RWPE2 (cell line): ENCODE data around the gene TENT5C.

Experiments
- ATAC-seq: fragments of 200-7000 bp; cut with Tn5 transposase; 3 replicates; pipeline ENCODE4 v1.9.1; 2021; ENCODE audit warnings: low read depth
- DNase-seq: peaks from one replicate; pipeline ENCODE4 v3.0.0-alpha.2; 2020; ENCODE audit warnings: low spot score
- H3K27ac ChIP-seq: fragments of 450-650 bp; 2 replicates; pipeline ENCODE4 v1.5.1; 2017; ENCODE audit warnings: mild to moderate bottlenecking; ENCODE audit not compliant: poor library complexity, severe bottlenecking
- H3K27me3 ChIP-seq: fragments of 250-450 bp; sonication (Bioruptor Pico); 2 replicates; pipeline ENCODE4 v1.5.1; 2021; ENCODE audit warnings: mild to moderate bottlenecking, moderate library complexity; ENCODE audit not compliant: insufficient read depth, poor library complexity, severe bottlenecking
- H3K36me3 ChIP-seq: fragments of 250-450 bp; sonication (Bioruptor Pico); 2 replicates; pipeline ENCODE4 v1.5.1; 2020; ENCODE audit warnings: low read depth, mild to moderate bottlenecking, moderate library complexity
- H3K4me1 ChIP-seq: fragments of 250-450 bp; sonication (Bioruptor Pico); 2 replicates; pipeline ENCODE4 v1.5.1; 2021; ENCODE audit warnings: mild to moderate bottlenecking, moderate library complexity; ENCODE audit not compliant: insufficient read depth, poor library complexity, severe bottlenecking
- H3K4me3 ChIP-seq: fragments of 250-450 bp; sonication (Bioruptor Pico); 2 replicates; pipeline ENCODE4 v1.5.1; 2021; ENCODE audit warnings: mild to moderate bottlenecking, moderate library complexity; ENCODE audit not compliant: severe bottlenecking
- H3K9me3 ChIP-seq: fragments of 250-450 bp; sonication (Bioruptor Pico); 2 replicates; pipeline ENCODE4 v1.5.1; 2021; ENCODE audit warnings: mild to moderate bottlenecking, moderate library complexity; ENCODE audit not compliant: severe bottlenecking
- CTCF ChIP-seq: fragments of 450-650 bp; IDR thresholded peaks from one replicate; pipeline ENCODE4 v1.5.1; 2017; ENCODE audit warnings: mild to moderate bottlenecking, moderate library complexity; ENCODE audit not compliant: poor library complexity, severe bottlenecking

Gene TENT5C

GRCh38 chr1:117653195-117653594 is 47.3 kb downstream of the TENT5C start:
- DNase-seq (no peak), ATAC-seq (no peak)
- Histone ChIP-seq H3K4me3 (no peak overlapping the region), H3K9me3 (no peaks in the 10 kb centered on the region), H3K4me1 (peaks cover 14% of the 10 kb centered on the region), H3K36me3 (no peaks in the 10 kb centered on the region), H3K27ac (no peak overlapping the region), H3K27me3 (no peaks in the 10 kb centered on the region)
- no peak for TF ChIP-seq CTCF

GRCh38 chr1:117653732-117654492 is 48.1 kb downstream of the TENT5C start:
- ATAC-seq (no peak), DNase-seq (no peak)
- no peak for TF ChIP-seq CTCF
- Histone ChIP-seq H3K4me3 (no peak overlapping the region), H3K9me3 (no peaks in the 10 kb centered on the region), H3K4me1 (peaks cover 14% of the 10 kb centered on the region), H3K27ac (no peak overlapping the region), H3K27me3 (no peaks in the 10 kb centered on the region), H3K36me3 (no peaks in the 10 kb centered on the region)

DNA sequence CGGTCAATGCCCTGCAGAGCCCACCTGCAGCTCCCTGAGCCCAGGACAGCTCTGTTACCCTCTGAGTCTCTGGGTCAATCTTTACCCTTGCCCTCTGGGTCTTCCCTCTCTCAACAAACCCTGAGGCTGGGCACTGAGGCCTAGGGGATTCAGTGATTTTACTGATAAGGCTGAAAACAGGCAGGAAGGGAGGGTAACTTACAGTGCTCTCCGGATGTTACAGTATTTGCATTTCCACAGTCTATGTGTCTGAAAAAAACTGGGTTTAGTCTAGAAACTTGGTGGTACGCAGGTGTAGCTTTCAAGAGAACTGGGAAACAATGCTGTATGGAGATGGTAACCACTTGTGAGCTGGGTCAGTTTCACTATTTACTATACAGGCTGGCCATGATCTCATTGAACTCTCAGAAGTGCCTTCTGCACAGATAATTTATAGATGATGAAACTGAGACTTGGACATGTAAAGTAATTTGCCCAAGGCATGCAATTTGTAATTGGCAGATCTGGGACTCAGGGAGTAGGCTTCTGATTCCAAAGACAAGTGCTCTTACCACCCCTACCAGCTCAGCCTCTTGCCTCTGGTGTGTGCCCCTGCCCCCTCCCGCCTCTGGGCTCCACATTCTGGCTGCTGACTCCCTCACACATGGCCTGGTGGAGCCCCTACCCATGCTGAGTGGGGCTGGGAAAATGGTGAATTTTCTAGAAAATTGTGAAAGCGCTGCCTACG is 48.8 kb downstream of the TENT5C start:
- Histone ChIP-seq H3K4me3 (no peak overlapping the region), H3K4me1 (peaks cover 14% of the 10 kb centered on the region), H3K27me3 (no peaks in the 10 kb centered on the region), H3K9me3 (no peaks in the 10 kb centered on the region), H3K36me3 (no peaks in the 10 kb centered on the region), H3K27ac (no peak overlapping the region)
- ATAC-seq = peak; percentile 7; the same call in 1 of the 3 replicates
- no peak for DNase-seq
- no peak for TF ChIP-seq CTCF

GRCh38 chr1:117655220-117655577 is 49.4 kb downstream of the TENT5C start:
- Histone ChIP-seq H3K36me3 (no peaks in the 10 kb centered on the region), H3K4me1 (peaks cover 14% of the 10 kb centered on the region), H3K9me3 (no peaks in the 10 kb centered on the region), H3K27me3 (no peaks in the 10 kb centered on the region), H3K4me3 (no peak overlapping the region), H3K27ac (no peak overlapping the region)
- DNase-seq = no peak
- peak; percentile 62 for ATAC-seq
- TF ChIP-seq CTCF = no peak

DNA sequence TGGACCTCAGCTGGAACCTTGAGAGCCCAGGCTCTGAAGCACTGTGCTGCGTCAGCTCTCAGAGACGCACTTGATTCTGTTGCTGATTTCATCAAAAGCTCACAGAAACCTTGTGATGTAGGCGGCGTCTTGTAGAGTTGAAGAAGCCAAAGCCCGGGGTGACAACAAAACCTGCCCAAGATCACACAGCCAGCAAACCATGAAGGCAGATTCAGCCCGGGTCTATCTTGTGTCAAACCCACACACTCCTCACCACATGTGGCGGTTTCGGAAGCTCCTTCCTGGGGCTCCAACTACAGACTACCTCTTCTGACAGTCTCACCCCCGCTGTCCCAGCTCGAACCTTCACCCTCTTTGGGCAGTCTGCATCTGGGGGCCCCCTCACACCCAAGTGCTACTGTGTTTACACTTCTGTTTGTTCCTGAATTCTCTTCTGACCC is 50.4 kb downstream of the TENT5C start:
- H3K4me1 ChIP-seq = peaks cover 14% of the 10 kb centered on the region
- ATAC-seq = no peak
- H3K27ac ChIP-seq = no peak overlapping the region
- H3K36me3 ChIP-seq = no peaks in the 10 kb centered on the region
- TF ChIP-seq CTCF = no peak
- DNase-seq = no peak
- no peaks in the 10 kb centered on the region for H3K9me3 ChIP-seq
- H3K4me3 ChIP-seq = no peak overlapping the region
- H3K27me3 ChIP-seq = no peaks in the 10 kb centered on the region
